Liver (tissue), 9 donors: Measurements from ENCODE around the gene LTB4R2. TPM values are rescaled to one million over a fixed set of nuclear protein-coding genes. Genes with fewer than 3 reads are reported as not detected.

ENCODE experiments used
- DNase-seq: peaks from one replicate; pipeline ENCODE4 v3.0.0-alpha.2; 2017; ENCODE audit warnings: low spot score
- H3K27ac ChIP-seq, 2 donors: one replicate each; pipeline ENCODE4 v1.7.0; 2013; ENCODE audit warnings: inconsistent platforms in 2 of 2, low read length in 2 of 2, control low read depth in 1 of 2, low read depth in 1 of 2, mild to moderate bottlenecking in 1 of 2
- H3K27me3 ChIP-seq, 4 donors: one replicate each; pipeline versions ENCODE4 v1.6.1 to v1.7.0; 2013; ENCODE audit warnings: low read length in 3 of 4, inconsistent platforms in 1 of 4, mild to moderate bottlenecking in 1 of 4, moderate library complexity in 1 of 4; ENCODE audit not compliant: control insufficient read depth in 4 of 4, insufficient read depth in 4 of 4
- H3K36me3 ChIP-seq, 4 donors: one replicate each; pipeline versions ENCODE4 v1.6.1 to v1.7.0; 2013; ENCODE audit warnings: low read length in 3 of 4, mild to moderate bottlenecking in 3 of 4, low read depth in 1 of 4, moderate library complexity in 1 of 4; ENCODE audit not compliant: control insufficient read depth in 4 of 4, insufficient read depth in 3 of 4
- H3K4me1 ChIP-seq, 4 donors: one replicate each; pipeline versions ENCODE4 v1.6.1 to v1.7.0; 2013; ENCODE audit warnings: low read length in 3 of 4, mild to moderate bottlenecking in 3 of 4, moderate library complexity in 1 of 4; ENCODE audit not compliant: control insufficient read depth in 4 of 4, insufficient read depth in 4 of 4
- H3K4me3 ChIP-seq, 3 donors: one replicate each; pipeline versions ENCODE4 v1.6.1 to v1.7.0; 2013; ENCODE audit warnings: low read length in 3 of 3, control low read depth in 1 of 3, low read depth in 1 of 3, mild to moderate bottlenecking in 1 of 3
- H3K9ac ChIP-seq, 2 donors: one replicate each; pipeline ENCODE4 v1.7.0; 2013; ENCODE audit warnings: low read length in 2 of 2, mild to moderate bottlenecking in 2 of 2, moderate library complexity in 2 of 2, control low read depth in 1 of 2, low read depth in 1 of 2
- H3K9me3 ChIP-seq, 4 donors: one replicate each; pipeline versions ENCODE4 v1.6.1 to v1.7.0; 2013; ENCODE audit warnings: low read length in 3 of 4; ENCODE audit not compliant: control insufficient read depth in 4 of 4
- EGR1 ChIP-seq, 2 donors: IDR thresholded peaks; 2 replicates each; pipeline ENCODE4 v1.6.1; 2016 to 2018; ENCODE audit warnings: antibody characterized with exemption in 2 of 2, low read depth in 2 of 2
- FOXA1 ChIP-seq: IDR thresholded peaks from 2 replicates; pipeline ENCODE4 v1.6.1; 2016; ENCODE audit warnings: antibody characterized with exemption
- FOXA2 ChIP-seq: IDR thresholded peaks from 2 replicates; pipeline ENCODE4 v1.6.1; 2016; ENCODE audit warnings: antibody characterized with exemption
- GABPA ChIP-seq, 2 donors: IDR thresholded peaks in 1 of 2; conservative IDR thresholded peaks in 1 of 2; 2 replicates each; pipeline ENCODE4 v1.6.1; 2016; ENCODE audit warnings: antibody characterized with exemption in 2 of 2, mild to moderate bottlenecking in 1 of 2, moderate library complexity in 1 of 2
- HNF4A ChIP-seq, 2 donors: conservative IDR thresholded peaks; 2 replicates each; pipeline ENCODE4 v1.6.1; 2016; ENCODE audit warnings: antibody characterized with exemption in 2 of 2, mild to moderate bottlenecking in 2 of 2
- HNF4G ChIP-seq: IDR thresholded peaks from 2 replicates; pipeline ENCODE4 v1.6.1; 2016; ENCODE audit warnings: antibody characterized with exemption
- NR2F2 ChIP-seq: IDR thresholded peaks from 2 replicates; pipeline ENCODE4 v1.6.1; 2016; ENCODE audit warnings: antibody characterized with exemption
- RAD21 ChIP-seq, 2 donors: IDR thresholded peaks; 2 replicates each; pipeline ENCODE4 v1.6.1; 2016; ENCODE audit warnings: antibody characterized with exemption in 2 of 2, mild to moderate bottlenecking in 2 of 2
- RXRA ChIP-seq, 2 donors: IDR thresholded peaks; 2 replicates each; pipeline ENCODE4 v1.6.1; 2017 to 2018; ENCODE audit warnings: antibody characterized with exemption in 2 of 2, mild to moderate bottlenecking in 1 of 2
- SP1 ChIP-seq: IDR thresholded peaks from 2 replicates; pipeline ENCODE4 v1.6.1; 2018; ENCODE audit warnings: antibody characterized with exemption, mild to moderate bottlenecking
- TAF1 ChIP-seq: conservative IDR thresholded peaks from 2 replicates; pipeline ENCODE4 v1.6.1; 2016; ENCODE audit warnings: antibody characterized with exemption, mild to moderate bottlenecking
- YY1 ChIP-seq: IDR thresholded peaks from 2 replicates; pipeline ENCODE4 v1.6.1; 2016; ENCODE audit warnings: antibody characterized with exemption, mild to moderate bottlenecking
- WGBS: extraction: QIAGEN DNeasy Blood & Tissue Kit; methylation state at CpG from one replicate; pipeline ENCODE4 v1.1.7; 2013; 5-methylcytosine and 5-hydroxymethylcytosine counted together
- polyA plus RNA-seq, 2 donors: library from polyadenylated mRNA; stranded (reverse) in 1 of 2; unstranded in 1 of 2; fragments of 200-250 nt in 1 of 2; fragments of >200 nt in 1 of 2; fragmentation: Nextera tagmentation in 1 of 2; extraction: Ambion mirVana in 1 of 2; gene quantifications; one replicate each; pipeline versions ENCODE4 v1.2.1 to v1.2.3, GENCODE V29; 2013 to 2015
- total RNA-seq, 2 donors: library from RNA; depleted of rRNA; stranded (reverse); fragments of >200 nt; gene quantifications; one replicate each; pipeline ENCODE4 v1.2.3, GENCODE V29; 2014
- TF ChIP-seq, protein P1 (sequence below): IDR thresholded peaks from 2 replicates; pipeline ENCODE4 v1.6.1; 2016; ENCODE audit warnings: antibody characterized with exemption, mild to moderate bottlenecking
- TF ChIP-seq, protein P2 (sequence below): IDR thresholded peaks from 2 replicates; pipeline ENCODE4 v1.6.1; 2016; ENCODE audit warnings: antibody characterized with exemption
- TF ChIP-seq, protein P3 (sequence below): IDR thresholded peaks from 2 replicates; pipeline ENCODE4 v1.6.1; 2016; ENCODE audit warnings: antibody characterized with exemption
- TF ChIP-seq, protein P4 (sequence below): fragments of 150-350 bp; IDR thresholded peaks from 2 replicates; pipeline ENCODE4 v1.5.1; 2017; ENCODE audit warnings: improper control_type of control experiment, low read depth, low read length; ENCODE audit not compliant: missing input control
- TF ChIP-seq, protein P5 (sequence below): IDR thresholded peaks from 2 replicates; pipeline ENCODE4 v1.6.1; 2016; ENCODE audit warnings: antibody characterized with exemption
- donor health status: healthy.
- donor health status: healthy.
- donor health status: healthy.
- donor health status: healthy.
- donor health status: healthy.

The LTB4R2 gene, protein sequence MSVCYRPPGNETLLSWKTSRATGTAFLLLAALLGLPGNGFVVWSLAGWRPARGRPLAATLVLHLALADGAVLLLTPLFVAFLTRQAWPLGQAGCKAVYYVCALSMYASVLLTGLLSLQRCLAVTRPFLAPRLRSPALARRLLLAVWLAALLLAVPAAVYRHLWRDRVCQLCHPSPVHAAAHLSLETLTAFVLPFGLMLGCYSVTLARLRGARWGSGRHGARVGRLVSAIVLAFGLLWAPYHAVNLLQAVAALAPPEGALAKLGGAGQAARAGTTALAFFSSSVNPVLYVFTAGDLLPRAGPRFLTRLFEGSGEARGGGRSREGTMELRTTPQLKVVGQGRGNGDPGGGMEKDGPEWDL
- total RNA-seq (10 to 100 TPM in 1 of 2 donors, 1 to 10 TPM in 1; 2.5 to 11.3 TPM), polyA plus RNA-seq (1 to 10 TPM in 1 of 2 donors, under 1 TPM in 1; 0.28 to 1.2 TPM)

DNA sequence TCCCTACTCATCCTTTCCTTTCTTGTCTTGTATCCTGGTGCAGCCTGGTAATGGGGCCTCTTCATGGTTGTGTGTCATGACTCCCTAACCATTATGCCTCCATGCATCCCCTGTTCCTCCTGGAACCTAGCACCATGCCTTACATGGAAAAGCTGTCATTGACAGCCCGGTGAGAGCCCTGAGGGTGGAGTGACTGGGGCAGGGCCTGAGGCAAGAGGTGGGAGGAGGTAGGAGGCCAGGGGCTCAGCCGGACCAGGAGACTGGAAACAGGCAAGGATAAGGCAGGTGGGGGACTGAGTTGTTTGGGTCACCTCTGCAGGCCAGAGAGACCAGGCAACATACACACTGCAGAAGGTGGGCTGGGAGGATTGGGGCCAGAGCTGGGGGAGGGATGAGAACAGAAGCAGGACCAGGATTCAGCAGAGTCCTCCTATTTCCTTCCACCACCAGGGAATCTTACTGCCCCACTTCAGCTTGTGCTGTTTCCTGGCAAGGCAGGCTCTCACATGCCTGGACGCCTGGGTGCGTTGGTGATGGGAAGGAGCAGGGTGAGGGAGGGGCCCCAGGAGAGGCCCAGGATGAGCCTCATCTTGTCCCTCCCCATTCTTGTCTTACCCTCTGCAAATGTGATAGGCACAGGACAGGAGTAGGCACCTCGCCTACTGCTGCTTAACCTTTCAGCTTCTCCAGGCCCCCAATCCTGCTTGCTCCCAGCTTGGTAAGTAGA lies at the start of gene LTB4R2:
TSS of gene LTB4R2 (plus strand) at position 603 of the 727 bp plus-strand sequence. CDS start 525 bp downstream, outside the sequence.
- Histone ChIP-seq H3K36me3 (peaks cover 2 to 19% (median 14%) of the 10 kb centered on the region in 4 donors), H3K9me3 (no peaks in the 10 kb centered on the region), H3K27ac (peak within 1 kb of the TSS; percentile 92 to 97), H3K27me3 (no peaks in the 10 kb centered on the region), H3K4me1 (peaks cover 26 to 67% (median 58%) of the 10 kb centered on the region in 4 donors), H3K4me3 (peak within 1 kb of the TSS in 2 of 3 donors; percentile 38 to 49), H3K9ac (peak within 1 kb of the TSS; percentile 44 to 64)
- WGBS = 64% methylated on average over 5 of the region's 5 CpGs
- TF ChIP-seq, protein P1, sequence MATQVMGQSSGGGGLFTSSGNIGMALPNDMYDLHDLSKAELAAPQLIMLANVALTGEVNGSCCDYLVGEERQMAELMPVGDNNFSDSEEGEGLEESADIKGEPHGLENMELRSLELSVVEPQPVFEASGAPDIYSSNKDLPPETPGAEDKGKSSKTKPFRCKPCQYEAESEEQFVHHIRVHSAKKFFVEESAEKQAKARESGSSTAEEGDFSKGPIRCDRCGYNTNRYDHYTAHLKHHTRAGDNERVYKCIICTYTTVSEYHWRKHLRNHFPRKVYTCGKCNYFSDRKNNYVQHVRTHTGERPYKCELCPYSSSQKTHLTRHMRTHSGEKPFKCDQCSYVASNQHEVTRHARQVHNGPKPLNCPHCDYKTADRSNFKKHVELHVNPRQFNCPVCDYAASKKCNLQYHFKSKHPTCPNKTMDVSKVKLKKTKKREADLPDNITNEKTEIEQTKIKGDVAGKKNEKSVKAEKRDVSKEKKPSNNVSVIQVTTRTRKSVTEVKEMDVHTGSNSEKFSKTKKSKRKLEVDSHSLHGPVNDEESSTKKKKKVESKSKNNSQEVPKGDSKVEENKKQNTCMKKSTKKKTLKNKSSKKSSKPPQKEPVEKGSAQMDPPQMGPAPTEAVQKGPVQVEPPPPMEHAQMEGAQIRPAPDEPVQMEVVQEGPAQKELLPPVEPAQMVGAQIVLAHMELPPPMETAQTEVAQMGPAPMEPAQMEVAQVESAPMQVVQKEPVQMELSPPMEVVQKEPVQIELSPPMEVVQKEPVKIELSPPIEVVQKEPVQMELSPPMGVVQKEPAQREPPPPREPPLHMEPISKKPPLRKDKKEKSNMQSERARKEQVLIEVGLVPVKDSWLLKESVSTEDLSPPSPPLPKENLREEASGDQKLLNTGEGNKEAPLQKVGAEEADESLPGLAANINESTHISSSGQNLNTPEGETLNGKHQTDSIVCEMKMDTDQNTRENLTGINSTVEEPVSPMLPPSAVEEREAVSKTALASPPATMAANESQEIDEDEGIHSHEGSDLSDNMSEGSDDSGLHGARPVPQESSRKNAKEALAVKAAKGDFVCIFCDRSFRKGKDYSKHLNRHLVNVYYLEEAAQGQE = no peak
- TF ChIP-seq RXRA (IDR thresholded peaks at IDR 0.05) (no peak), GABPA (IDR thresholded peaks at IDR 0.05 in 1 of 2, conservative IDR thresholded peaks at IDR 0.05 in 1 of 2) (no peak), SP1 (no peak), TAF1 (no peak), HNF4G (no peak), FOXA2 (no peak), YY1 (no peak), HNF4A (conservative IDR thresholded peaks at IDR 0.05) (no peak), NR2F2 (no peak), EGR1 (IDR thresholded peaks at IDR 0.05; ENCODE audit: low read depth in 2 of 2) (no peak), FOXA1 (no peak)
- TF ChIP-seq, protein P2, sequence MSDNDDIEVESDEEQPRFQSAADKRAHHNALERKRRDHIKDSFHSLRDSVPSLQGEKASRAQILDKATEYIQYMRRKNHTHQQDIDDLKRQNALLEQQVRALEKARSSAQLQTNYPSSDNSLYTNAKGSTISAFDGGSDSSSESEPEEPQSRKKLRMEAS = no peak
- TF ChIP-seq, protein P3, sequence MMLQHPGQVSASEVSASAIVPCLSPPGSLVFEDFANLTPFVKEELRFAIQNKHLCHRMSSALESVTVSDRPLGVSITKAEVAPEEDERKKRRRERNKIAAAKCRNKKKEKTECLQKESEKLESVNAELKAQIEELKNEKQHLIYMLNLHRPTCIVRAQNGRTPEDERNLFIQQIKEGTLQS = no peak
- TF ChIP-seq, protein P4, sequence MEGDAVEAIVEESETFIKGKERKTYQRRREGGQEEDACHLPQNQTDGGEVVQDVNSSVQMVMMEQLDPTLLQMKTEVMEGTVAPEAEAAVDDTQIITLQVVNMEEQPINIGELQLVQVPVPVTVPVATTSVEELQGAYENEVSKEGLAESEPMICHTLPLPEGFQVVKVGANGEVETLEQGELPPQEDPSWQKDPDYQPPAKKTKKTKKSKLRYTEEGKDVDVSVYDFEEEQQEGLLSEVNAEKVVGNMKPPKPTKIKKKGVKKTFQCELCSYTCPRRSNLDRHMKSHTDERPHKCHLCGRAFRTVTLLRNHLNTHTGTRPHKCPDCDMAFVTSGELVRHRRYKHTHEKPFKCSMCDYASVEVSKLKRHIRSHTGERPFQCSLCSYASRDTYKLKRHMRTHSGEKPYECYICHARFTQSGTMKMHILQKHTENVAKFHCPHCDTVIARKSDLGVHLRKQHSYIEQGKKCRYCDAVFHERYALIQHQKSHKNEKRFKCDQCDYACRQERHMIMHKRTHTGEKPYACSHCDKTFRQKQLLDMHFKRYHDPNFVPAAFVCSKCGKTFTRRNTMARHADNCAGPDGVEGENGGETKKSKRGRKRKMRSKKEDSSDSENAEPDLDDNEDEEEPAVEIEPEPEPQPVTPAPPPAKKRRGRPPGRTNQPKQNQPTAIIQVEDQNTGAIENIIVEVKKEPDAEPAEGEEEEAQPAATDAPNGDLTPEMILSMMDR = no peak
- DNase-seq = no peak

DNA sequence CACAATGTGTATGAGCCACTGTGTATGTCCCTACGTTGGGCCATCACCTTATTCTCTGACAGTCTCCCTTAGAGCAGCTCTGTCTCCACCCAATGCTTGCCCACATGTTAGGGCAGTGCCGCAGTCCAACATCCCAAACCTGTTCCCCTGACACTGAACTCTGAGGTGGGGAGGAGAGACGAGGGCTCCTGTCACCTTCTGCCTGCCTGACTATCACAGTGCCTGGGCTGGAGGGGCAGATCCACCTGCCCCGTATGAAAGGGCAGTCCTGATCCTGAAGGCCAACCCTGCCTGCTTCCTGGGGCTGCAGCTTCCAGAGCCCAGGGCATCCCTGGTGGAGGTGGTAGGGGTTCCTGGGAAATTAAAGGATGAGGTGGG lies 49.2 kb upstream of the LTB4R2 start:
- no peak for DNase-seq
- H3K27ac ChIP-seq = no peak overlapping the region
- H3K36me3 ChIP-seq = peaks cover 0 to 12% (median 1%) of the 10 kb centered on the region in 4 donors
- no peak overlapping the region for H3K4me3 ChIP-seq
- H3K9me3 ChIP-seq = no peaks in the 10 kb centered on the region
- H3K9ac ChIP-seq = no peak overlapping the region
- WGBS = 89% methylated on average over 4 of the region's 4 CpGs
- no peaks in the 10 kb centered on the region for H3K4me1 ChIP-seq
- H3K27me3 ChIP-seq = no peaks in the 10 kb centered on the region
- TF ChIP-seq GABPA (IDR thresholded peaks at IDR 0.05 in 1 of 2, conservative IDR thresholded peaks at IDR 0.05 in 1 of 2) (no peak), RAD21 (IDR thresholded peaks at IDR 0.05) (no peak)
- TF ChIP-seq, protein P5, sequence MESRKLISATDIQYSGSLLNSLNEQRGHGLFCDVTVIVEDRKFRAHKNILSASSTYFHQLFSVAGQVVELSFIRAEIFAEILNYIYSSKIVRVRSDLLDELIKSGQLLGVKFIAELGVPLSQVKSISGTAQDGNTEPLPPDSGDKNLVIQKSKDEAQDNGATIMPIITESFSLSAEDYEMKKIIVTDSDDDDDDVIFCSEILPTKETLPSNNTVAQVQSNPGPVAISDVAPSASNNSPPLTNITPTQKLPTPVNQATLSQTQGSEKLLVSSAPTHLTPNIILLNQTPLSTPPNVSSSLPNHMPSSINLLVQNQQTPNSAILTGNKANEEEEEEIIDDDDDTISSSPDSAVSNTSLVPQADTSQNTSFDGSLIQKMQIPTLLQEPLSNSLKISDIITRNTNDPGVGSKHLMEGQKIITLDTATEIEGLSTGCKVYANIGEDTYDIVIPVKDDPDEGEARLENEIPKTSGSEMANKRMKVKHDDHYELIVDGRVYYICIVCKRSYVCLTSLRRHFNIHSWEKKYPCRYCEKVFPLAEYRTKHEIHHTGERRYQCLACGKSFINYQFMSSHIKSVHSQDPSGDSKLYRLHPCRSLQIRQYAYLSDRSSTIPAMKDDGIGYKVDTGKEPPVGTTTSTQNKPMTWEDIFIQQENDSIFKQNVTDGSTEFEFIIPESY = no peak
- TF ChIP-seq, protein P4 = no peak
